GM13976 (cell line): ENCODE measurements around the gene ETS1.

Experiments
- DNase-seq: peaks from one replicate; pipeline ENCODE4 v3.0.0; 2012; ENCODE audit warnings: low spot score
- CTCF ChIP-seq: IDR thresholded peaks from 2 replicates; pipeline ENCODE4 v1.5.1; 2012; ENCODE audit warnings: borderline replicate concordance, mild to moderate bottlenecking; ENCODE audit not compliant: insufficient read depth; ENCODE audit errors: extremely low read depth, missing control alignments, control extremely low read depth
- in situ Hi-C: fragments of 300-500 bp; cut with MboI; formaldehyde crosslinking; loops from one replicate; pipeline ENCODE4 v1.12.0; 2022; ENCODE audit warnings: low sequenced_read_pairs, mixed read lengths, inconsistent platforms; ENCODE audit not compliant: unreplicated experiment

Gene ETS1

DNA sequence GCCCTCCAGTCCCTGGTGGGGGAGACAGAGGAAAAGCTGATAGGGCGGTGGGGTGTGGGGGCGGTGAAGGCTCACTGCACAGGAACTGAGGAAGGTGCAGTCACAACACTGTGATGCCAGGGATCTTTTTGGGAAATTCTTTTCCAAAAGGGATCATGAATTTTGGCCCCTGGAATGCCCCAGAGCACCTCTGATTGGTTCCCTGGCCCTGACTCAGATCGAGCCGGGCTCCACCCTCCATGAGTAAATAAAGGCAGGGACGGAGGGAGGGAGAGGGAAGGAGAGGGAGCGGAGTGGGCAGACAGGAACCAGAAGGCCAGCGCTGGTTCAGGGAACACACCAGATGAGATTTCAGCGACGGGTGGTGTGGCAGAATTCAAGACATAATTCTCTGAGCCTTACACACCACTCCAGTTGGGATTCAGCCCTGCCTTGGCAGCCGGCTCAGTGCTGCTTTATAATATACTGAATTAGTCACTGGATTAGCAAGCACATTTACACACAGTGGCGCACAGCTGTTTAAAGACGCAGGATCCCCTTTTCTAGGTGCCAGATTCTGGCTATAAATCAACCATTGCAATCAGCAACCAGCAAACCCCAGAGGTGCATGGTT is 80.3 kb downstream of the ETS1 start:
- TF ChIP-seq CTCF, result no peak
- in situ Hi-C loops, result no loop called here
- no peak for DNase-seq

- in situ Hi-C loops, result no loop called here
- DNase-seq, result no peak
- no peak for TF ChIP-seq CTCF
Observed at GRCh38 chr11:128506356-128506755, 81.0 kb downstream of the ETS1 start.

GRCh38 chr11:128505449-128506065 is 81.8 kb downstream of the ETS1 start:
- no peak for DNase-seq
- in situ Hi-C loops, result no loop called here
- no peak for TF ChIP-seq CTCF

DNA sequence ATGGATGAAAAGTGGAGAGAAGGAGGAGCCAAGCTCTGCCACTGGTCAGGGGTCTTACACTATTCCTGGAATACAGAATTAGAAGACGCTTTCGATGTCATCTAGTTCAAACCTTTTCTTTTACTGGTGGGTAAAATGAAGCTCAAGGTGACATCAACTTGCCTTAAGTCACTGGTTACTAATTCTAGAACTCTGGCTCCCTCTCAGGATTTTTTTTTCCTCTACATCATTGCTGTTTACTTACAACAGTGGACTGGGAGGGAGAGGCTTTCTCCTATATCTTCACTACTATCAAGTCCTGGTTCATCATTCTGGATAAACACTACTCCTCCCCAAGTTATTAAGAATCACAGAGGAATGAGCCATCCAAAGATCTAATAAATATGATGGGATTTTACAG is 82.9 kb downstream of the ETS1 start:
- in situ Hi-C loops, result no loop called here
- TF ChIP-seq CTCF, result no peak

DNA sequence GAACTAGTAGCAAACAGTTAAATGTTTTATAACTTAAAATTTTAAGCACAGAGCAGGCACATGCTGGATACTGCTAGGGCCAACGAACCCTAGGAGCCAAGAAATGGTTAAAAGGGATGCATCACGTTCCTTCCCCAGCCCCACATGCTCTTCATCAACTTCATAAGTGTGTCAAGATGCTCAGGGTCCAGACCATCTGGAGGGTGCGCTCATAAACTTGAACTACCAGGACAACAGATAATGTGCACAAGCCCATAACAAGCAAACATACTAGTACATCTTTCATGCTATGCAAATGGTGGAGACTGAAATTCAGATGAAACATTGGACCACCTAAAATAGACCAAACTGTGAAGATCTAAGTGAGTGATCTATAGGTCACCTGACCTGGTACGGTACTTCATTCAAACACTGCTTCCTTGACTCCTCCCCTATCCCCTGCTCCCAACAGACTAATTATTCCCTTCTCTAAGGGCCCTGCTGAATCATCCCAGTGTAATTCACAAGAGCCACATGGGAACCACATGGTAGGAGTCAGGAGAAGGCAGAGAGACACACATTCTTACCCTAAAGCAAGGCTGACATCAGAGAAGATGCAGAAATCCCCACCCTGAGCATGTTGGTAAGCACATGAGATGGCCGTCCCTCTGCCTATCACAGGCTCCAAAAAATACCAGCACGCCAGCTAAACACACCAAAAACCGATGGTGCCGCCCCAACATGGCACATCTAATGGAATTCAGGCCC is 83.9 kb downstream of the ETS1 start:
- in situ Hi-C loops, result no loop called here
- TF ChIP-seq CTCF, result no peak
- no peak for DNase-seq

More for the DNA sequence above, 82.9 kb downstream of the ETS1 start:
- no peak for DNase-seq

DNA sequence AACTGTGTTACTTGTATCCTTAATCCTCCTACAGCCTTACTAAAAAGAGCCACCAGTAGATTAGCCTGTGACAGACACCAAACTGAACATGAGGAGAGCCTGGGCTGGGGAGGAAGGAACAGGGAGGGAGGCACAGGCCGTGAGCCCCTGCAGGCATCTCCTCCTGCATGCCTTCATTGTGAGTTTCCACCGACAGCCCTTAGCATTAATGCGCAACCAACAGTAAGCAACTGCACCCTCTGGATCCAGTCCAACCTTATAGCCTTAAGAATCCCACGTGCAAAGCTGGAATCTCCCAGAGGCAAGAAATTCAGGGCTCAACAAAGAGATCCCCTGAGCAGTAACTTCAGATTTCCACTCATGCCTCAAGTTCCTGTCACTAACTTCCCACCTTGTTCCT is 84.6 kb downstream of the ETS1 start:
- TF ChIP-seq CTCF, result no peak
- no peak for DNase-seq
- in situ Hi-C loops, result no loop called here
